SJSA1 (cell line): ENCODE results near the gene LYRM9. TPM values are rescaled to one million over a fixed set of nuclear protein-coding genes. Genes with fewer than 3 reads are reported as not detected.
"Not testable (repeated sequence)": the region's sequence is repeated elsewhere in the genome, so short reads cannot be mapped to it uniquely, and the experiment has no call there.

Experiments used
- DNase-seq, 2 experiments: peaks; one replicate each; pipeline ENCODE4 v3.0.0-alpha.2; 2015 to 2020; ENCODE audit warnings: low spot score in 2 of 2, low read depth in 1 of 2
- H3K27ac ChIP-seq: fragments of 250-450 bp; sonication (Bioruptor Pico); 2 replicates; pipeline ENCODE4 v1.5.1; 2020; ENCODE audit warnings: mild to moderate bottlenecking, moderate library complexity
- H3K27me3 ChIP-seq: fragments of 250-450 bp; sonication (Bioruptor Pico); replicated peaks from 2 replicates; pipeline ENCODE4 v1.5.1; 2020; ENCODE audit warnings: mild to moderate bottlenecking, moderate library complexity
- H3K36me3 ChIP-seq: fragments of 250-450 bp; sonication (Bioruptor Pico); 2 replicates; pipeline ENCODE4 v1.5.1; 2020; ENCODE audit warnings: mild to moderate bottlenecking
- H3K4me1 ChIP-seq: fragments of 250-450 bp; sonication (Bioruptor Pico); replicated peaks from 2 replicates; pipeline ENCODE4 v1.6.1; 2021; ENCODE audit warnings: mild to moderate bottlenecking
- H3K4me3 ChIP-seq: fragments of 250-450 bp; sonication (Bioruptor Pico); 2 replicates; pipeline ENCODE4 v1.5.1; 2020; ENCODE audit warnings: mild to moderate bottlenecking
- H3K9me3 ChIP-seq: fragments of 250-450 bp; sonication (Bioruptor Pico); replicated peaks from 2 replicates; pipeline ENCODE4 v1.5.1; 2020; ENCODE audit warnings: mild to moderate bottlenecking
- total RNA-seq: library from RNA; depleted of rRNA; stranded (reverse); fragments of >200 nt; shearing (Covaris generic); gene quantifications from 2 replicates; pipeline ENCODE4 v1.2.3, GENCODE V29; 2014

The LYRM9 gene
- total RNA-seq, 1 experiment from 2014 or later, result 4.8 TPM

DNA sequence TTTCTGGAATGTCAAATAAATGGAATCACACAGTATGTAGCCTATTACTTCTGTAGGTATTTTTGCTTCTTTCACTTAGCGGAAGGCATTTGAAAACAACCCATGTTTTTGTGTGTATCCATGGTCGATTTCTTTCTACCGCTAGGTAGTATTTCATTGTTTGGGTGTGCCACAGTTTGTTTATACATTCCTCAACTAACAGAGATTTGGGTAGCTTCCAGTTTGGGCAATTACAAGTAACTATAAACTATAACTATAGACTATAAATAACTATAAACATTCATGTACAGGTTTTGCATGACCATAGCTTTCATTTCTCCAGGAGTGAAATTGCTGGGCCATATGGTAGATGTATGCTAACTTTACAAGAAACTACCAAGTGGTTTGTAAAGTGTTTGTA, 40.1 kb downstream of the LYRM9 start:
- Histone ChIP-seq H3K9me3 (no peaks in the 10 kb centered on the region), H3K36me3 (no peaks in the 10 kb centered on the region), H3K27ac (no peak overlapping the region), H3K4me3 (no peak overlapping the region), H3K4me1 (peaks cover 6% of the 10 kb centered on the region), H3K27me3 (no peaks in the 10 kb centered on the region)
- DNase-seq, result peak in 1 of 2 experiments; percentile 7

GRCh38 chr17:27849474-27850185, 43.5 kb downstream of the LYRM9 start:
- Histone ChIP-seq H3K4me3 (no peak overlapping the region), H3K27me3 (no peaks in the 10 kb centered on the region), H3K27ac (no peak overlapping the region), H3K36me3 (no peaks in the 10 kb centered on the region), H3K9me3 (no peaks in the 10 kb centered on the region), H3K4me1 (peaks cover 6% of the 10 kb centered on the region)
- DNase-seq, result no peak

DNA sequence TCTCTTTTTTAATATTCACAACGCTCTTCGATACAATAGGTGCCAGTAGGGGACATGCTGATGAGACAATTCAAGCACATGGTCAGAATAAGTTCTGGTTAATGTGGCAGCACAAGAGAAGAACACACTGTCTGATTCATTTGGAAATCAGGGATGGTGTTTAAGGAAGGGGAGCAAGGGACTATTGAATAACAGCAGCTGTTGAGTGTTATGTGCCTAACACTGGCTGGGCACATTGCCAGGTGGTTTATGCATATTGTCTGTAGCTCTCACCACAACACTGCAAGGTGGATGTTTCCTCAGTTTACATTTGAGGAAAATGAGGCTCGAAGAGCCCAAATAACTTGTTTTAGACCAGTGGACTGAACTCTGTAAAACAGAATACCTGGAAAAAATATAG, 44.2 kb downstream of the LYRM9 start:
- Histone ChIP-seq H3K36me3 (no peaks in the 10 kb centered on the region), H3K4me1 (peaks cover 6% of the 10 kb centered on the region), H3K9me3 (no peaks in the 10 kb centered on the region), H3K4me3 (no peak overlapping the region), H3K27me3 (no peaks in the 10 kb centered on the region), H3K27ac (no peak overlapping the region)
- no peak for DNase-seq

DNA sequence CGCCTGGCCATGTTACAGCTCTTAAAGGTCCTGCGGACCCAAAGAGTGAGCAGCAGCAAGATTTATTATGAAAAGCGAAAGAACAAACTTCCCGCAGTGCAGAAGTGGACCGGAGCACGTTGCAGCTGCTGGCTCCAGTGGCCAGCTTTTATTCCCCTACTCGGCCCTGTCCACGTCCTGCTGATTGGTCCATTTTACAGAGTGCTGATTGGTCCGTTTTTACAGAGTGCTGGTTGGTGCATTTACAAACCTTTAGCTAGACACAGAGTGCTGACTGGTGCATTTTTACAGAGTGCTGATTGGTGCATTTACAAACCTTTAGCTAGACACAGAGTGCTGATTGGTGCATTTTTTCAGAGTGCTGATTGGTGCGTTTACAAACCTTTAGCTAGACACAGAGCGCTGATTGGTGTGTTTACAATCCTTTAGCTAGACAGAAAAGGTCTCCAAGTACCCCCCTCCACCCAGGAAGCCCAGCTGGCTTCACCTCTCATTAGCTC, 46.3 kb downstream of the LYRM9 start:
- not testable (repeated sequence) for H3K4me3 ChIP-seq, H3K27ac ChIP-seq, H3K27me3 ChIP-seq, H3K9me3 ChIP-seq, DNase-seq, H3K36me3 ChIP-seq, H3K4me1 ChIP-seq

DNA sequence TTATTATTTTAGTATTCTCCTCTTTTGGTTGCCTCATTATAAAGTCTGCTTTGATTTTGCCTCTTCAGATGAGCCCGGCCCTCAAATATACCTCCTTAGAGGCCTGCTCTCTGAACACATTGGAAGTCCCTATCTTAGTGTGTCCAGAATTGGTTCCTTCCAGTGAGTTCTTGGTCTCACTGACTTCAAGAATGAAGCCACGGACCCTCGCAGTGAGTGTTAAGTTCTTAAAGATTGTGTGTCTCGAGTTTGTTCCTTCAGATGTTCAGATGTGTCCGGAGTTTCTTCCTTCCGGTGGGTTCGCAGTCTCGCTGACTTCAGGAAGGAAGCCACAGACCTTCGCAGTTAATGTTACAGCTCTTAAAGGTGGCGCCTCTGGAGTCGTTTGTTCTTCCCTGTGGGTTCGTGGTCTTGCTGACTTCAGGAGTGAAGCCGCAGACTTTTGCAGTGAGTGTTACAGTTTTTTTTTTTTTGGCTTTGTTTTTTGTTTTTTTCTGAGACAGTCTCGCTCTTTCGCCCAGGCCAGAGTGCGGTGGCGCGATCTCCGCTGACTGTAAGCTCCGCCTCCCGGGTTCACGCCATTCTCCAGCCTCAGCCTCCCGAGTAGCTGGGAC, 47.0 kb downstream of the LYRM9 start:
- Histone ChIP-seq H3K27ac (no peak overlapping the region), H3K9me3 (no peaks in the 10 kb centered on the region), H3K27me3 (no peaks in the 10 kb centered on the region), H3K4me1 (no peaks in the 10 kb centered on the region), H3K36me3 (no peaks in the 10 kb centered on the region), H3K4me3 (no peak overlapping the region)
- no peak for DNase-seq

- no peak overlapping the region for H3K4me3 ChIP-seq
- no peaks in the 10 kb centered on the region for H3K4me1 ChIP-seq
- no peak for DNase-seq
- no peaks in the 10 kb centered on the region for H3K36me3 ChIP-seq
- H3K27me3 ChIP-seq, result no peaks in the 10 kb centered on the region
- H3K9me3 ChIP-seq, result no peaks in the 10 kb centered on the region
- H3K27ac ChIP-seq, result no peak overlapping the region
Measured at GRCh38 chr17:27845264-27846041, 47.7 kb downstream of the LYRM9 start.

GRCh38 chr17:27840688-27841087, 52.5 kb downstream of the LYRM9 start:
- Histone ChIP-seq H3K36me3 (no peaks in the 10 kb centered on the region), H3K27ac (no peak overlapping the region), H3K4me3 (no peak overlapping the region), H3K27me3 (no peaks in the 10 kb centered on the region), H3K4me1 (no peaks in the 10 kb centered on the region), H3K9me3 (no peaks in the 10 kb centered on the region)
- no peak for DNase-seq

DNA sequence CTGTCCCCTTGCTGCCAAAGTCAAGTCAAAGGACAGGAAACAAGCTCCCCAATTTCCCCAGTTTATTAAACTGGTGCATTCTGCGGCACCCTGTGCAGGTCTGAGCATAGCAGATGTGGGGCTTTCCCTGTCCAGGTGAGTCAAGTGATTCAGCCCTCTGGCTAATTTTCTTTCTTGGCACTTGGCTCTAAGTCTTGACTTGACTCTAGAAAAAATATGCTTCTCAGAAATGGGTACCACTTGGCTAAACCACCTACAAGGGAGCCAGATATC, 52.8 kb downstream of the LYRM9 start:
- H3K4me1 ChIP-seq, H3K27ac ChIP-seq, DNase-seq, H3K27me3 ChIP-seq, H3K9me3 ChIP-seq, H3K4me3 ChIP-seq, H3K36me3 ChIP-seq: not testable (repeated sequence)

DNA sequence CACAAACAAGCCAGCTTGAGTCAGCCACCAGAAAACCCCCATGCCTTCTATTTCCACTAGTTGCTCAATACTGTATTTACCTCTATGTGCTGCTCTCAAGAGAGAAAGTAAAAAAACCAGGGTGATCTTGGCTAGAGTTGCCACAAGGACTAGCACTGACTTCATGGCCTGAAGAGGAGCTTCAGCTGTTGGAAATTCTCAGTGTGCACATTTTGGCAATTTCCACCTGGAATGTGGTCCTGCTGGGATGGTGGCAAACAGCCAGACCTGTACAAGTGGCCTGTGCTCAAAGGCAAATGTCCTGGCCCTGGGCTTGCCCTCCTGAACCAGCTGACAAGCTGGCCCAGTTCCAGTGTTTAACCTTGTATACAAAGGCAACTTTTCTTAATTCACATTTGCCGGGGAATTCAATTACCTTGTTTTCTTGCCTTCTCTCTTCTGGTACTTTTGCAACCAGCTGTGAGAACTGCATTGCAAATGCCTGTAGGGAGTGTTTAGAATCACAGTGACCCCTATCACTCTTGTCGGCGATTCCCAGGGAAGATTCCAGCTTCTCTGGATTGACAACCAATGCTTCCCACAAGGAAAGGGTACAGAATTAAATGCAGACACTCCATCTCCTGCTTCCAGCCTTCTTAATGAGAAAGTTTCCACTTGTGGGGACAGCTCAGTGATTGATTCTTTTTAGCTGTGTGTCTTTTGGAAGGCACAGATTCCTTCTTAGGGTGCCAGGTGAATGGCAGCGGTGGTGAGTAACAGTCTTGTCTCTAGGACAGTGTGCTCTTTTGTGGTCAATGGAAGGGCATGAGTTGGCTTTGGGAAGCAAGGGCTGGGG, 53.4 kb downstream of the LYRM9 start:
- not testable (repeated sequence) for H3K4me1 ChIP-seq, H3K9me3 ChIP-seq, H3K36me3 ChIP-seq, H3K27me3 ChIP-seq, H3K27ac ChIP-seq, DNase-seq, H3K4me3 ChIP-seq

DNA sequence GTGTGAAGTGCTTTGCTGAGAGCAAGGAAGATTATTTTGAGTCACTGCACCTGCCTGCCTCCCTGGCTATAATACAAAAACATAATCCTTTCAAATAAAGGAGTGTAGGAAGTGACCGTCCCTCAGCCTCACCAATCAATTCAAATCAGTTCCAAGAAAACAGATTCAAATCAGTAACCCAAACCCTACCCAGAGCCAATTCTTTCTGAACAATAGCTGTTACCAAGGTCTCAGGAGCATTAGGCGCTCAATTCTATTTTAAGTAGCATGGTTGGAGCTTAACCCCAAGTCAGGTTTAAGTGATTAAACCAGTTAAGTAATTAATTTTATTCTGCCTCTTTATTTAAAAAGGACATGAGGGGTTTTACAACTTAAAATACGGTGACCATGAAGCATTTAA, 54.6 kb downstream of the LYRM9 start:
- not testable (repeated sequence) for H3K4me3 ChIP-seq, H3K36me3 ChIP-seq, DNase-seq

GRCh38 chr17:27837769-27838168, 55.4 kb downstream of the LYRM9 start:
- H3K27me3 ChIP-seq, H3K4me1 ChIP-seq, DNase-seq, H3K36me3 ChIP-seq, H3K4me3 ChIP-seq, H3K9me3 ChIP-seq, H3K27ac ChIP-seq: not testable (repeated sequence)

More for the DNA sequence above, 54.6 kb downstream of the LYRM9 start:
- H3K27ac ChIP-seq, H3K9me3 ChIP-seq, H3K4me1 ChIP-seq, H3K27me3 ChIP-seq: not testable (repeated sequence)

- H3K4me1 ChIP-seq, result no peaks in the 10 kb centered on the region
- H3K36me3 ChIP-seq, result no peaks in the 10 kb centered on the region
- no peak overlapping the region for H3K27ac ChIP-seq
- no peak overlapping the region for H3K4me3 ChIP-seq
- H3K27me3 ChIP-seq, result no peaks in the 10 kb centered on the region
- no peaks in the 10 kb centered on the region for H3K9me3 ChIP-seq
- no peak for DNase-seq
Measured at GRCh38 chr17:27836651-27837050, 56.5 kb downstream of the LYRM9 start.

DNA sequence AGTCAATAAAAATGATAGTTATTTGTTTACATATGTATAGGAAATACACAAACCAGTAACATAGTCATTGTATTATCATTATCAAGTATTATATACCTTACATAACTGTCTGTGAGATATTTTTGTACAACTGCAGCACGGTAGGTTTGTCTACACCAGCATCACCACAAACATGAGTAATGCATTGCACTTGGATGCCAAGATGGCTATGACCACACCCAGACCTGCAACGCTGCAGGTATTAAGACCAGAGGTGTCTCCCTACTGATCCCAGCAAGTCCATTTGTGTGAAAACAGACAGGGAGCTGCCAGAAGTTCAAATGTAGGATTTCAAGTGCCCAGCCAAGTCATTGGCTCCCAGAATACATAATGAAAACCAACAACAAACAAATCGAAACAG, 58.6 kb downstream of the LYRM9 start:
- H3K27me3 ChIP-seq, result no peaks in the 10 kb centered on the region
- DNase-seq, result no peak

DNA sequence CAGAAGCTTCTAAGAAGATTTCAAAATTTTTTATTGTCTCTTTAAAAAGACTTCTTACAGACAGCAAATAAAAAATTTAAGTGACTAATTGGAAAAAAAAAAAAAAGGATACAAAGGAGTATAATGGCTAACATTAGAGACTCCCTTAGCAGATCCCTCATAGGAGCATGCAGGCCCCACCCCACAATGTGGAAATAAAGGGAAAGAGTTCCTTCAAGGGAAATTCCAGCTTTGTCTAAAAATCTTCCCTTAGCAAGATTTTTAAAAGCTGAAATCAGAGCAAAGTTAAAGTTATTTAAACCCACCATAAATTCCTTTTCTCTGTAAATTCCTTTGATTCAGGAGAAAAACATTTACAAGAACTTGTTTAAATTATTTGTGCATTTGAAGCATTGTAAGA, 60.3 kb downstream of the LYRM9 start:
- no peak for DNase-seq
- no peak overlapping the region for H3K4me3 ChIP-seq
- no peaks in the 10 kb centered on the region for H3K36me3 ChIP-seq
- no peaks in the 10 kb centered on the region for H3K9me3 ChIP-seq
- H3K4me1 ChIP-seq, result no peaks in the 10 kb centered on the region
- no peaks in the 10 kb centered on the region for H3K27me3 ChIP-seq
- H3K27ac ChIP-seq, result no peak overlapping the region

More for the DNA sequence above, 58.6 kb downstream of the LYRM9 start:
- H3K9me3 ChIP-seq, result no peaks in the 10 kb centered on the region
- no peak overlapping the region for H3K4me3 ChIP-seq
- H3K27ac ChIP-seq, result no peak overlapping the region
- no peaks in the 10 kb centered on the region for H3K36me3 ChIP-seq
- H3K4me1 ChIP-seq, result no peaks in the 10 kb centered on the region
